Smooth muscle cell (in vitro differentiated cells): ENCODE data around the gene IMMP2L. TPM values are rescaled to one million over a fixed set of nuclear protein-coding genes. Genes with fewer than 3 reads are reported as not detected.

Experiments
- DNase-seq: peaks from one replicate; lab custom pipeline; 2025; ENCODE audit not compliant: unreplicated experiment; lab: John Stamatoyannopoulos, UW
- H2AFZ ChIP-seq: fragments of 200-600 bp; sonication (generic); 2 replicates; pipeline ENCODE4 v1.6.0; 2016; ENCODE audit warnings: antibody characterized with exemption, low read depth, mild to moderate bottlenecking
- H3F3A ChIP-seq: fragments of 200-600 bp; sonication (generic); 2 replicates; pipeline ENCODE4 v1.6.0; 2017; ENCODE audit warnings: antibody characterized with exemption, low read depth
- H3K27ac ChIP-seq: fragments of 200-600 bp; sonication (generic); 2 replicates; pipeline ENCODE4 v1.5.1; 2016; ENCODE audit warnings: low read depth, mild to moderate bottlenecking
- H3K27me3 ChIP-seq: fragments of 200-600 bp; sonication (generic); 2 replicates; pipeline ENCODE4 v1.6.1; 2016; ENCODE audit warnings: low read depth, mild to moderate bottlenecking
- H3K36me3 ChIP-seq: fragments of 200-600 bp; sonication (generic); 2 replicates; pipeline ENCODE4 v1.5.1; 2016; ENCODE audit warnings: low read depth
- H3K4me1 ChIP-seq: fragments of 200-600 bp; sonication (generic); 2 replicates; pipeline ENCODE4 v1.5.1; 2016; ENCODE audit warnings: low read depth
- H3K4me2 ChIP-seq: fragments of 200-600 bp; sonication (generic); 2 replicates; pipeline ENCODE4 v1.6.0; 2016; ENCODE audit warnings: mild to moderate bottlenecking
- H3K4me3 ChIP-seq: fragments of 200-600 bp; sonication (generic); 2 replicates; pipeline ENCODE4 v1.5.1; 2016; ENCODE audit warnings: mild to moderate bottlenecking
- H3K79me2 ChIP-seq: fragments of 200-600 bp; sonication (generic); 2 replicates; pipeline ENCODE4 v1.6.0; 2016; ENCODE audit warnings: low read depth, mild to moderate bottlenecking
- H3K9ac ChIP-seq: fragments of 200-600 bp; sonication (generic); 2 replicates; pipeline ENCODE4 v1.6.0; 2016; ENCODE audit warnings: low read depth
- H3K9me3 ChIP-seq: fragments of 200-600 bp; sonication (generic); replicated peaks from 2 replicates; pipeline ENCODE4 v1.5.1; 2016; ENCODE audit warnings: low read depth
- H4K20me1 ChIP-seq: fragments of 200-600 bp; sonication (generic); 2 replicates; pipeline ENCODE4 v1.6.0; 2016; ENCODE audit warnings: low read depth
- CTCF ChIP-seq: fragments of 200-600 bp; sonication (generic); IDR thresholded peaks from 2 replicates; pipeline ENCODE4 v1.5.1; 2017; ENCODE audit warnings: borderline replicate concordance, mild to moderate bottlenecking, antibody characterized with exemption; ENCODE audit not compliant: insufficient read depth, poor library complexity, severe bottlenecking
- WGBS: methylation state at CpG from one replicate; pipeline ENCODE4 v1.1.7; 2016; ENCODE audit warnings: low lambda C conversion rate; 5-methylcytosine and 5-hydroxymethylcytosine counted together
- polyA plus RNA-seq: library from polyadenylated mRNA; unstranded; fragments of >200 nt; fragmentation: Nextera tagmentation; extraction: Ambion mirVana; gene quantifications from 2 replicates; pipeline ENCODE4 v1.2.1, GENCODE V29; 2016
- total RNA-seq: library from RNA; depleted of rRNA; stranded (reverse); fragments of >200 nt; gene quantifications from 2 replicates; pipeline ENCODE4 v1.2.3, GENCODE V29; 2014

Gene IMMP2L
- total and polyA plus RNA-seq, 2 experiments from 2014 or later: 10.9 to 11.1 TPM

- Histone ChIP-seq H3K79me2 (no peaks in the 10 kb centered on the region), H3K4me1 (peaks cover 4% of the 10 kb centered on the region), H3K27me3 (no peaks in the 10 kb centered on the region), H3K4me2 (no peak overlapping the region), H3K36me3 (no peaks in the 10 kb centered on the region), H4K20me1 (no peaks in the 10 kb centered on the region), H3K27ac (no peak overlapping the region), H3K4me3 (no peak overlapping the region), H3K9ac (no peak overlapping the region), H3F3A (no peaks in the 10 kb centered on the region), H2AFZ (no peak overlapping the region), H3K9me3 (no peaks in the 10 kb centered on the region)
- no peak for DNase-seq
- TF ChIP-seq CTCF: no peak
- WGBS: 69% methylated on average over 1 of the region's 1 CpG
Observed at GRCh38 chr7:111537134-111537533, 25.2 kb downstream of the IMMP2L start.

GRCh38 chr7:111535142-111535870 is 27.0 kb downstream of the IMMP2L start:
- TF ChIP-seq CTCF: no peak
- DNase-seq: no peak
- WGBS: 91% methylated on average over 3 of the region's 3 CpGs

GRCh38 chr7:111532625-111533024 is 29.7 kb downstream of the IMMP2L start:
- Histone ChIP-seq H3K9ac (no peak overlapping the region), H3K36me3 (no peaks in the 10 kb centered on the region), H4K20me1 (no peaks in the 10 kb centered on the region), H3F3A (no peaks in the 10 kb centered on the region), H3K27me3 (no peaks in the 10 kb centered on the region), H3K4me3 (no peak overlapping the region), H2AFZ (no peak overlapping the region), H3K4me2 (no peak overlapping the region), H3K4me1 (peaks cover 4% of the 10 kb centered on the region), H3K27ac (no peak overlapping the region), H3K79me2 (no peaks in the 10 kb centered on the region), H3K9me3 (no peaks in the 10 kb centered on the region)
- TF ChIP-seq CTCF: no peak
- DNase-seq: no peak

More at GRCh38 chr7:111535142-111535870, 27.0 kb downstream of the IMMP2L start:
- Histone ChIP-seq H3K27me3 (no peaks in the 10 kb centered on the region), H3K27ac (no peak overlapping the region), H3K36me3 (no peaks in the 10 kb centered on the region), H4K20me1 (no peaks in the 10 kb centered on the region), H3K4me3 (no peak overlapping the region), H3F3A (no peaks in the 10 kb centered on the region), H2AFZ (no peak overlapping the region), H3K9me3 (no peaks in the 10 kb centered on the region), H3K79me2 (no peaks in the 10 kb centered on the region), H3K4me2 (no peak overlapping the region), H3K9ac (no peak overlapping the region), H3K4me1 (peaks cover 4% of the 10 kb centered on the region)

GRCh38 chr7:111531993-111532392 is 30.3 kb downstream of the IMMP2L start:
- H3K79me2 ChIP-seq: no peaks in the 10 kb centered on the region
- H3K9me3 ChIP-seq: no peaks in the 10 kb centered on the region
- H3K4me1 ChIP-seq: peaks cover 4% of the 10 kb centered on the region
- H3F3A ChIP-seq: no peaks in the 10 kb centered on the region
- H3K36me3 ChIP-seq: no peaks in the 10 kb centered on the region
- H3K9ac ChIP-seq: no peak overlapping the region
- no peak overlapping the region for H3K4me3 ChIP-seq
- H3K4me2 ChIP-seq: no peak overlapping the region
- TF ChIP-seq CTCF: no peak
- no peaks in the 10 kb centered on the region for H3K27me3 ChIP-seq
- no peaks in the 10 kb centered on the region for H4K20me1 ChIP-seq
- H3K27ac ChIP-seq: no peak overlapping the region
- no peak for DNase-seq
- no peak overlapping the region for H2AFZ ChIP-seq
- WGBS: 79% methylated on average over 3 of the region's 3 CpGs
